H1 (cell line): Measurements from ENCODE around the gene FGF2. TPM values are rescaled to one million over a fixed set of nuclear protein-coding genes. Genes with fewer than 3 reads are reported as not detected.

Source experiments
- CTCF ChIA-PET: fragments of 300-600 bp; sonication (Branson Sonifier 250); formaldehyde crosslinking; loops from one replicate; lab custom pipeline; 2021; ENCODE audit not compliant: partially characterized antibody; lab: Charles Lee
- POLR2A ChIA-PET: fragments of 300-600 bp; sonication (Branson Sonifier 250); formaldehyde crosslinking; loops from one replicate; lab custom pipeline; 2021; ENCODE audit warnings: inconsistent platforms; ENCODE audit not compliant: partially characterized antibody; lab: Charles Lee
- DNase-seq, 2 experiments: peaks; one replicate each; pipeline versions ENCODE4 v3.0.0 to v3.0.0-alpha.2; 2010 to 2022; ENCODE audit warnings: low spot score in 2 of 2, low read depth in 1 of 2, mixed read lengths in 1 of 2
- FAIRE-seq: peaks from 2 replicates; lab custom pipeline; 2011; peaks lifted over from hg19 to GRCh38; lab: Jason Lieb, UNC
- H2AFZ ChIP-seq: 2 replicates; pipeline ENCODE4 v1.8.1; 2012; ENCODE audit warnings: low read length, inconsistent platforms
- H2AK5ac ChIP-seq: 2 replicates; pipeline ENCODE4 v1.6.1; 2013; ENCODE audit warnings: low read depth, low read length
- H2BK120ac ChIP-seq: replicated peaks from 2 replicates; pipeline ENCODE3; 2013; ENCODE audit warnings: low read depth, low read length, inconsistent platforms
- H2BK12ac ChIP-seq: 2 replicates; pipeline ENCODE4 v1.6.1; 2013; ENCODE audit warnings: low read depth, low read length
- H2BK15ac ChIP-seq: 2 replicates; pipeline ENCODE4 v1.6.1; 2013; ENCODE audit warnings: low read length
- H2BK20ac ChIP-seq: 2 replicates; pipeline ENCODE4 v1.6.1; 2013; ENCODE audit warnings: low read length
- H2BK5ac ChIP-seq: 2 replicates; pipeline ENCODE4 v1.6.1; 2013; ENCODE audit warnings: low read depth, low read length
- H3K14ac ChIP-seq: 2 replicates; pipeline ENCODE4 v1.6.1; 2013; ENCODE audit warnings: inconsistent platforms; ENCODE audit not compliant: insufficient read length
- H3K18ac ChIP-seq: 2 replicates; pipeline ENCODE4 v1.6.1; 2013; ENCODE audit warnings: low read length; ENCODE audit errors: extremely low read depth
- H3K23ac ChIP-seq: 2 replicates; pipeline ENCODE4 v1.6.1; 2013; ENCODE audit warnings: inconsistent platforms; ENCODE audit not compliant: insufficient read length
- H3K23me2 ChIP-seq: 2 replicates; pipeline ENCODE4 v1.6.1; 2013; ENCODE audit warnings: low read depth, low read length
- H3K27ac ChIP-seq: 2 replicates; pipeline ENCODE4 v1.6.1; 2011; ENCODE audit warnings: low read depth, low read length, inconsistent platforms
- H3K27me3 ChIP-seq, 4 experiments: replicated peaks in 1 of 4; 1 replicate in 1 of 4; 2 replicates in 3 of 4; pipeline versions ENCODE4 v1.6.1 to v1.8.1; 2011 to 2013; ENCODE audit warnings: low read length in 3 of 4, mild to moderate bottlenecking in 3 of 4, inconsistent platforms in 2 of 4, mixed read lengths in 2 of 4, moderate library complexity in 1 of 4; ENCODE audit not compliant: control insufficient read depth in 3 of 4, insufficient read depth in 3 of 4; ENCODE audit errors: extremely low read depth in 1 of 4
- H3K36me3 ChIP-seq, 4 experiments: 2 replicates each; pipeline versions ENCODE4 v1.6.1 to v1.8.1; 2011 to 2013; ENCODE audit warnings: mild to moderate bottlenecking in 4 of 4, low read length in 3 of 4, moderate library complexity in 2 of 4, control low read depth in 1 of 4, inconsistent platforms in 1 of 4; ENCODE audit not compliant: insufficient read depth in 4 of 4, control insufficient read depth in 2 of 4
- H3K4ac ChIP-seq: replicated peaks from 2 replicates; pipeline ENCODE3; 2013; ENCODE audit warnings: low read length, low read depth, mixed read lengths, inconsistent platforms; ENCODE audit not compliant: insufficient read length
- H3K4me1 ChIP-seq, 4 experiments: replicated peaks in 1 of 4; 1 replicate in 1 of 4; 2 replicates in 3 of 4; pipeline versions ENCODE4 v1.6.1 to v1.8.1; 2011 to 2013; ENCODE audit warnings: low read length in 3 of 4, inconsistent platforms in 2 of 4, mixed read lengths in 1 of 4; ENCODE audit not compliant: insufficient read depth in 4 of 4, control insufficient read depth in 3 of 4
- H3K4me2 ChIP-seq, 2 experiments: 2 replicates each; pipeline versions ENCODE4 v1.6.1 to v1.8.1; 2011 to 2013; ENCODE audit warnings: low read depth in 2 of 2, low read length in 2 of 2, control low read depth in 1 of 2, inconsistent platforms in 1 of 2, mild to moderate bottlenecking in 1 of 2; ENCODE audit not compliant: insufficient read depth in 1 of 2
- H3K4me3 ChIP-seq, 4 experiments: fragments of 200-600, 300-600 bp in 1 of 4; sonication (generic), shearing (Covaris generic), sonication (Bioruptor Twin) in 1 of 4; 2 replicates each; pipeline versions ENCODE4 v1.5.1 to v1.8.1; 2011 to 2016; ENCODE audit warnings: low read length in 4 of 4, low read depth in 3 of 4, control low read depth in 2 of 4, inconsistent platforms in 2 of 4, mild to moderate bottlenecking in 2 of 4, mixed read lengths in 1 of 4, moderate library complexity in 1 of 4; ENCODE audit not compliant: insufficient read depth in 2 of 4; ENCODE audit errors: extremely low read depth in 1 of 4
- H3K56ac ChIP-seq: replicated peaks from 2 replicates; pipeline ENCODE3; 2013; ENCODE audit warnings: low read depth, mild to moderate bottlenecking, mixed read lengths, low read length, inconsistent platforms; ENCODE audit not compliant: insufficient read length
- H3K79me1 ChIP-seq: 2 replicates; pipeline ENCODE4 v1.6.1; 2013; ENCODE audit warnings: low read depth, low read length, control low read depth
- H3K79me2 ChIP-seq, 2 experiments: 2 replicates each; pipeline versions ENCODE4 v1.6.1 to v1.8.1; 2012 to 2013; ENCODE audit warnings: low read length in 2 of 2, mild to moderate bottlenecking in 2 of 2, inconsistent platforms in 1 of 2; ENCODE audit not compliant: insufficient read depth in 2 of 2, control insufficient read depth in 1 of 2
- H3K9ac ChIP-seq, 4 experiments: replicated peaks in 1 of 4; 1 replicate in 1 of 4; 2 replicates in 3 of 4; pipeline versions ENCODE4 v1.6.1 to v1.8.1; 2011 to 2013; ENCODE audit warnings: low read depth in 3 of 4, low read length in 3 of 4, control low read depth in 2 of 4, mild to moderate bottlenecking in 2 of 4, moderate library complexity in 2 of 4, inconsistent platforms in 1 of 4; ENCODE audit errors: extremely low read depth in 1 of 4
- H3K9me3 ChIP-seq, 2 experiments: 2 replicates each; pipeline versions ENCODE4 v1.6.1 to v1.8.1; 2012 to 2013; ENCODE audit warnings: mild to moderate bottlenecking in 2 of 2, moderate library complexity in 2 of 2, control low read depth in 1 of 2, inconsistent platforms in 1 of 2, low read depth in 1 of 2, low read length in 1 of 2, mixed read lengths in 1 of 2; ENCODE audit not compliant: insufficient read depth in 2 of 2
- H4K20me1 ChIP-seq, 2 experiments: replicated peaks in 1 of 2; 2 replicates each; pipeline versions ENCODE3 to v1.8.1; 2011 to 2013; ENCODE audit warnings: inconsistent platforms in 2 of 2, low read length in 2 of 2, mild to moderate bottlenecking in 1 of 2; ENCODE audit not compliant: insufficient read depth in 2 of 2, control insufficient read depth in 1 of 2
- H4K5ac ChIP-seq: 2 replicates; pipeline ENCODE4 v1.6.1; 2013; ENCODE audit warnings: low read length, low read depth, mixed read lengths, inconsistent platforms; ENCODE audit not compliant: insufficient read length
- H4K8ac ChIP-seq: 2 replicates; pipeline ENCODE4 v1.8.0; 2013; ENCODE audit warnings: mild to moderate bottlenecking, moderate library complexity, low read length, inconsistent platforms; ENCODE audit not compliant: insufficient read depth; ENCODE audit errors: extremely low read depth
- H4K91ac ChIP-seq: replicated peaks from 2 replicates; pipeline ENCODE3; 2013; ENCODE audit warnings: low read length, mixed read lengths, inconsistent platforms; ENCODE audit not compliant: insufficient read length
- CBX8 ChIP-seq: fragments of 300-800, 300-1000 bp; sonication (generic); IDR thresholded peaks from 2 replicates; pipeline ENCODE4 v1.7.1; 2016; ENCODE audit warnings: low read depth, low read length, borderline replicate concordance
- CREB1 ChIP-seq: IDR thresholded peaks from 2 replicates; pipeline ENCODE4 v1.6.1; 2012; ENCODE audit warnings: inconsistent platforms
- EP300 ChIP-seq, 2 experiments: IDR thresholded peaks; 1 replicate in 1 of 2; 2 replicates in 1 of 2; pipeline ENCODE4 v1.6.1; 2011 to 2012; ENCODE audit warnings: low read depth in 2 of 2, low read length in 2 of 2, mild to moderate bottlenecking in 2 of 2, borderline replicate concordance in 1 of 2, inconsistent platforms in 1 of 2, moderate library complexity in 1 of 2
- FOSL1 ChIP-seq: IDR thresholded peaks from 2 replicates; pipeline ENCODE4 v1.6.1; 2011; ENCODE audit warnings: mild to moderate bottlenecking, low read depth, low read length, moderate library complexity; ENCODE audit not compliant: insufficient read depth
- NRF1 ChIP-seq: IDR thresholded peaks from 2 replicates; pipeline ENCODE4 v1.6.1; 2011; ENCODE audit warnings: mild to moderate bottlenecking, low read depth, low read length, improper control_type of control experiment
- POLR2A ChIP-seq, 2 experiments: IDR thresholded peaks; 1 replicate in 1 of 2; 2 replicates in 1 of 2; pipeline ENCODE4 v1.6.1; 2011; ENCODE audit warnings: low read depth in 2 of 2, low read length in 2 of 2, mild to moderate bottlenecking in 2 of 2; ENCODE audit errors: control extremely low read depth in 1 of 2
- POLR2AphosphoS5 ChIP-seq: IDR thresholded peaks from 2 replicates; pipeline ENCODE4 v1.6.1; 2011; ENCODE audit warnings: low read depth, low read length
- RNF2 ChIP-seq: fragments of 200-900, 300-1000 bp; sonication (generic); IDR thresholded peaks from 2 replicates; pipeline ENCODE4 v1.7.1; 2016; ENCODE audit warnings: borderline replicate concordance, low read depth, mild to moderate bottlenecking, antibody characterized with exemption, low read length; ENCODE audit not compliant: poor library complexity, severe bottlenecking; ENCODE audit errors: missing control alignments
- SUZ12 ChIP-seq: fragments of 200-600 bp; sonication (generic); IDR thresholded peaks from 2 replicates; pipeline ENCODE4 v1.6.1; 2012; ENCODE audit warnings: mild to moderate bottlenecking, inconsistent platforms, low read length, moderate library complexity, mixed read lengths
- TBP ChIP-seq: IDR thresholded peaks from 2 replicates; pipeline ENCODE4 v1.6.1; 2011; ENCODE audit warnings: low read depth, low read length, improper control_type of control experiment
- WGBS, 2 experiments: shearing (Covaris generic) in 1 of 2; methylation state at CpG; one replicate each; pipeline versions ENCODE4 v1.1.6 to v1.1.7; 2013 to 2015; ENCODE audit warnings: low lambda C conversion rate in 2 of 2, mixed read lengths in 2 of 2, inconsistent platforms in 1 of 2, low coverage in 1 of 2, missing lambda C conversion rate in 1 of 2; ENCODE audit not compliant: insufficient replicate concordance in 2 of 2, insufficient coverage in 1 of 2, insufficient read length in 1 of 2; ENCODE audit errors: extremely low coverage in 1 of 2, missing lambda C conversion rate in 1 of 2; 5-methylcytosine and 5-hydroxymethylcytosine counted together
- polyA plus RNA-seq, 7 experiments: library from polyadenylated mRNA; depleted of rRNA in 3 of 7; stranded (reverse) in 5 of 7; unstranded in 2 of 7; fragments of >200 nt in 5 of 7; fragments of 200-250 nt in 2 of 7; gene quantifications; 1 replicate in 5 of 7; 2 replicates in 1 of 7; 4 replicates in 1 of 7; pipeline versions ENCODE4 v1.2.1 to v1.2.3, GENCODE V29; 2011 to 2013; ENCODE audit warnings: missing spikeins in 2 of 7, mixed read lengths in 2 of 7
- total RNA-seq: library from RNA; stranded (reverse); fragmentation: NEBNext Ultra II Directional; extraction: Animal tissue kit (Norgen Biotek cat#: 25700); gene quantifications from 2 replicates; pipeline ENCODE4 v1.2.1, GENCODE V29; 2021

The FGF2 gene
- total and polyA plus RNA-seq, 2 of the 8 experiments (the other 6 are each of a cell fraction or from before 2014, with no cell fraction given): 23.4 to 145 TPM

DNA sequence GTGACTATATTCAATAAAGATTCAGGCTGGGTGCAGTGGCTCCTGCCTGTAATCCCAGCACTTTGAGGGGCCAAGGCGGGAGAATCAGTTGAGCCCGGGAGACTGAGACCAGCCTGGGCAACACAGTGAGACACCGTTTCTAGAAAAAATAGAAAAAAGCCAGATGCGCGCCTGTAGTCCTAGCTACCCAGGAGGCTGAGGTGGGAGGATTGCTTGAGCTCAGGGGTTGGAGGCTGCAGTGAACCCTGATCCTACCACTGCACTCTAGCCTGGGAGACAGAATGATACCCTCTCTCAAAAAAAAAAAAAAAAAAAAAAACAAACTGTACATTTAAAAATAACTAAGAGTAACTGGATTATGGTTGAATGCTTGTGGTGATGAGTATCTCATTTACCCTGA is 94.7 kb downstream of the FGF2 start:
- no peak overlapping the region for H2BK120ac ChIP-seq
- peaks cover 0 to 4% (median 0%) of the 10 kb centered on the region in 4 experiments; a peak in 1 of 8 replicates for H3K36me3 ChIP-seq
- H3K23me2 ChIP-seq: peaks cover 6% of the 10 kb centered on the region
- no peak overlapping the region for H2BK15ac ChIP-seq
- WGBS, 2 experiments: 90% methylated on average over 5 of the region's 5 CpGs; no CpG with 5 or more reads in 1 of the 2 experiments
- no peak overlapping the region for H2BK20ac ChIP-seq
- no peaks in the 10 kb centered on the region for H4K20me1 ChIP-seq
- POLR2A ChIA-PET: interaction anchor here (0.7 to 4.8 kb wide), 4 partner anchors 15 to 188 kb away, joined by 3 to 32 read pairs (median 4); no protein-coding TSS in a partner anchor
- H3K4ac ChIP-seq: no peak overlapping the region
- H3K79me1 ChIP-seq: peaks cover 6% of the 10 kb centered on the region; the same call in 1 of the 2 replicates
- DNase-seq: no peak
- H3K9ac ChIP-seq: no peak overlapping the region
- no peaks in the 10 kb centered on the region for H3K27me3 ChIP-seq
- no peak overlapping the region for H4K5ac ChIP-seq
- no peak for FAIRE-seq
- peaks cover 8 to 31% of the 10 kb centered on the region in 2 experiments; a peak in 3 of 4 replicates for H3K79me2 ChIP-seq
- H3K18ac ChIP-seq: no peak overlapping the region
- no peaks in the 10 kb centered on the region for H3K9me3 ChIP-seq
- no peak overlapping the region for H2AK5ac ChIP-seq
- no peak overlapping the region for H4K8ac ChIP-seq
- no peak overlapping the region for H3K14ac ChIP-seq
- no peak overlapping the region for H2AFZ ChIP-seq
- H3K4me1 ChIP-seq: peaks cover 0 to 6% (median 2%) of the 10 kb centered on the region in 4 experiments; a peak in 4 of 7 replicates
- H3K56ac ChIP-seq: no peak overlapping the region
- CTCF ChIA-PET: interaction anchor here (0.6 to 2.6 kb wide), 6 partner anchors 9 to 691 kb away, joined by 3 to 19 read pairs (median 5); no protein-coding TSS in a partner anchor
- peak overlapping the region; percentile 64 to 72 for H3K4me2 ChIP-seq
- peak overlapping the region in 3 of 4 experiments; percentile 78 to 89 (median 84); a peak in 7 of 8 replicates for H3K4me3 ChIP-seq
- H4K91ac ChIP-seq: no peak overlapping the region
- H2BK12ac ChIP-seq: no peak overlapping the region
- H2BK5ac ChIP-seq: no peak overlapping the region
- no peak overlapping the region for H3K23ac ChIP-seq
- no peak overlapping the region for H3K27ac ChIP-seq
- no peak for TF ChIP-seq POLR2A (IDR thresholded peaks at IDR 0.05; ENCODE audit: control extremely low read depth in 1 of 2, low read depth in 2 of 2, low read length in 2 of 2)
- TF ChIP-seq CREB1: no peak
- no peak for TF ChIP-seq TBP
- no peak for TF ChIP-seq POLR2AphosphoS5
- no peak for TF ChIP-seq EP300 (IDR thresholded peaks at IDR 0.05; ENCODE audit: borderline replicate concordance in 1 of 2, low read depth in 2 of 2, low read length in 2 of 2)
- no peak for TF ChIP-seq CBX8
- TF ChIP-seq NRF1: no peak
- TF ChIP-seq FOSL1: no peak
- no peak for TF ChIP-seq SUZ12
- no peak for TF ChIP-seq RNF2
